GM12878 (cell line): ENCODE measurements around the gene GRIPAP1. TPM values are rescaled to one million over a fixed set of nuclear protein-coding genes. Genes with fewer than 3 reads are reported as not detected.

Source experiments
- BCL11A ChIP-seq: IDR thresholded peaks from 2 replicates; pipeline ENCODE4 v1.6.1; 2011; ENCODE audit warnings: low read depth, low read length
- KDM1A ChIP-seq: fragments of 200-600 bp; sonication (generic); IDR thresholded peaks from 2 replicates; pipeline ENCODE4 v1.6.1; 2016; ENCODE audit warnings: borderline replicate concordance
- NR2C1 ChIP-seq: fragments of 450-650 bp; IDR thresholded peaks from 2 replicates; pipeline ENCODE4 v1.6.1; 2017; ENCODE audit warnings: antibody characterized with exemption, mild to moderate bottlenecking, moderate library complexity
- PAX5 ChIP-seq: IDR thresholded peaks from 2 replicates; pipeline ENCODE4 v1.6.1; 2011; ENCODE audit warnings: low read depth, low read length, borderline replicate concordance
- PML ChIP-seq: IDR thresholded peaks from 2 replicates; pipeline ENCODE4 v1.6.1; 2012; ENCODE audit warnings: low read length, inconsistent platforms
- RBBP5 ChIP-seq: fragments of 200-600 bp; sonication (generic); conservative IDR thresholded peaks from 2 replicates; pipeline ENCODE4 v1.6.1; 2016
- RCOR1 ChIP-seq: conservative IDR thresholded peaks from 2 replicates; pipeline ENCODE4 v1.6.1; 2012; ENCODE audit warnings: low read depth, low read length, improper control_type of control experiment
- SIN3A ChIP-seq: IDR thresholded peaks from 2 replicates; pipeline ENCODE4 v1.6.1; 2012; ENCODE audit warnings: low read depth, low read length, improper control_type of control experiment
- SUPT20H ChIP-seq: IDR thresholded peaks from 2 replicates; pipeline ENCODE4 v1.6.1; 2011; ENCODE audit warnings: low read depth, mild to moderate bottlenecking, low read length, moderate library complexity, borderline replicate concordance; ENCODE audit not compliant: control insufficient read depth
- WRNIP1 ChIP-seq: IDR thresholded peaks from 2 replicates; pipeline ENCODE4 v1.6.1; 2011; ENCODE audit warnings: low read depth, low read length, improper control_type of control experiment, borderline replicate concordance
- polyA plus RNA-seq, 11 experiments: library from polyadenylated mRNA; depleted of rRNA in 4 of 11; unstranded in 6 of 11; stranded (reverse) in 5 of 11; fragments of >200 nt; fragmentation: Nextera tagmentation in 4 of 11; fragmentation: Illumina TruSeq in 1 of 11; extraction: Ambion mirVana in 4 of 11; extraction: Trizol in 1 of 11; gene quantifications; 1 replicate in 1 of 11; 2 replicates in 10 of 11; pipeline versions ENCODE4 v1.2.1 to v1.2.3, GENCODE V29; 2011 to 2016; ENCODE audit warnings: inconsistent platforms in 2 of 11, missing spikeins in 2 of 11, low read depth in 1 of 11
- total RNA-seq, 4 experiments: library from RNA; depleted of rRNA in 3 of 4; stranded (reverse); fragments of >200 nt in 3 of 4; fragmentation: Illumina TruSeq in 1 of 4; extraction: Trizol in 1 of 4; gene quantifications; 2 replicates each; pipeline versions ENCODE4 v1.2.1 to v1.2.3, GENCODE V29; 2013 to 2021
- TF ChIP-seq, protein P1 (sequence below): fragments of 450-650 bp; IDR thresholded peaks from 2 replicates; pipeline ENCODE4 v1.6.1; 2016; ENCODE audit warnings: mild to moderate bottlenecking, moderate library complexity, borderline replicate concordance
- TF ChIP-seq, protein P2 (sequence below): fragments of 450-650 bp; IDR thresholded peaks from 2 replicates; pipeline ENCODE4 v1.6.1; 2014; ENCODE audit warnings: mild to moderate bottlenecking
- TF ChIP-seq, protein P3 (sequence below): fragments of 450-650 bp; IDR thresholded peaks from 2 replicates; pipeline ENCODE4 v1.6.1; 2017; ENCODE audit warnings: mild to moderate bottlenecking
- TF ChIP-seq, protein P4 (sequence below): IDR thresholded peaks from 2 replicates; pipeline ENCODE4 v1.6.1; 2012; ENCODE audit warnings: low read depth, low read length, improper control_type of control experiment
- TF ChIP-seq, protein P5 (sequence below): IDR thresholded peaks from 2 replicates; pipeline ENCODE4 v1.6.1; 2012; ENCODE audit warnings: improper control_type of control experiment, low read depth, low read length; ENCODE audit not compliant: insufficient replicate concordance

The GRIPAP1 gene
- total and polyA plus RNA-seq, 10 of the 15 experiments (the other 5 are each of a cell fraction or from before 2014, with no cell fraction given): 4.2 to 44.7 (median 25.8) TPM

DNA sequence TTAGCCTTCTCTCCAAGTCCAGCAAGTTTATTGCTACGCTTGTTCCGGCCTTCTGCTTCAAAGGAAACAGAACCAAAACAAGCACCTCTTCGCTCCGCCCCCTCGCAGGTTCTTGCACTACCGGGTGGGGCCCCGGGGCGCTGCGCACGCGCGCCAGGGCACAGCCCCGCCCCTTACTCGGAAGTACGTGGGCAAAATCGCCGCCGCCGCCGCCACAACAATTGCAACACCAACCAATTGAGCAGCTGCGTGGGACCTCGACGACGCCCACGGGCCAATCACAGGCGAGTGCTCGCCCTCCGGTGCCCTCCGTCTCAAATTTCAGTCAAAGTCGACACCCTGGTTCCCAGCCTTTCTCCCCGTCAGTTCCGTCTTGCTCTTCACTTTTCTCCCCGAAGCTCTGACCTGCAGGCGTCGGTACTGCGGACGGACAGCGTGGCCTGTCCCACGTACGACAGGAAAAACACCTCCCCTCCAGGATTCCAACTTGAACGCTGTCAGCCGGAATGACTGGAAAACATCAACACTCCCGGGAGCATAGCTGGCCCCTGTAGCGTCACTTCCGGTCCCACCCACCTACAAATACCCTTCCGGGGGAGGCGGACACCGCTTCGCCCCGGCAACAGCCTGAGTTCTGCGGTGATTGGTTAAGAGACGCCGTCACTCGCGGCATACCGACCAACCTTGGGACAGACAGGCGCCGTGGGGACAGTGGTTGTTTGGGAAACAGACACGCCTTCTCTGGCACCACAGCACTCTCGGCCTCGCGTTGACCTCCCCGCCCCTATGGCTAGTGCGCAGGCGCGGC, 44.0 kb downstream of the GRIPAP1 start (continued):
- TF ChIP-seq, protein P1, sequence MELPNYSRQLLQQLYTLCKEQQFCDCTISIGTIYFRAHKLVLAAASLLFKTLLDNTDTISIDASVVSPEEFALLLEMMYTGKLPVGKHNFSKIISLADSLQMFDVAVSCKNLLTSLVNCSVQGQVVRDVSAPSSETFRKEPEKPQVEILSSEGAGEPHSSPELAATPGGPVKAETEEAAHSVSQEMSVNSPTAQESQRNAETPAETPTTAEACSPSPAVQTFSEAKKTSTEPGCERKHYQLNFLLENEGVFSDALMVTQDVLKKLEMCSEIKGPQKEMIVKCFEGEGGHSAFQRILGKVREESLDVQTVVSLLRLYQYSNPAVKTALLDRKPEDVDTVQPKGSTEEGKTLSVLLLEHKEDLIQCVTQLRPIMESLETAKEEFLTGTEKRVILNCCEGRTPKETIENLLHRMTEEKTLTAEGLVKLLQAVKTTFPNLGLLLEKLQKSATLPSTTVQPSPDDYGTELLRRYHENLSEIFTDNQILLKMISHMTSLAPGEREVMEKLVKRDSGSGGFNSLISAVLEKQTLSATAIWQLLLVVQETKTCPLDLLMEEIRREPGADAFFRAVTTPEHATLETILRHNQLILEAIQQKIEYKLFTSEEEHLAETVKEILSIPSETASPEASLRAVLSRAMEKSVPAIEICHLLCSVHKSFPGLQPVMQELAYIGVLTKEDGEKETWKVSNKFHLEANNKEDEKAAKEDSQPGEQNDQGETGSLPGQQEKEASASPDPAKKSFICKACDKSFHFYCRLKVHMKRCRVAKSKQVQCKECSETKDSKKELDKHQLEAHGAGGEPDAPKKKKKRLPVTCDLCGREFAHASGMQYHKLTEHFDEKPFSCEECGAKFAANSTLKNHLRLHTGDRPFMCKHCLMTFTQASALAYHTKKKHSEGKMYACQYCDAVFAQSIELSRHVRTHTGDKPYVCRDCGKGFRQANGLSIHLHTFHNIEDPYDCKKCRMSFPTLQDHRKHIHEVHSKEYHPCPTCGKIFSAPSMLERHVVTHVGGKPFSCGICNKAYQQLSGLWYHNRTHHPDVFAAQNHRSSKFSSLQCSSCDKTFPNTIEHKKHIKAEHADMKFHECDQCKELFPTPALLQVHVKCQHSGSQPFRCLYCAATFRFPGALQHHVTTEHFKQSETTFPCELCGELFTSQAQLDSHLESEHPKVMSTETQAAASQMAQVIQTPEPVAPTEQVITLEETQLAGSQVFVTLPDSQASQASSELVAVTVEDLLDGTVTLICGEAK: peak; percentile 93
- TF ChIP-seq NR2C1: peak; percentile 88
- TF ChIP-seq PAX5: 0 out of 2 replicates have a peak, but pooled peaks have one; percentile 25
- TF ChIP-seq, protein P2, sequence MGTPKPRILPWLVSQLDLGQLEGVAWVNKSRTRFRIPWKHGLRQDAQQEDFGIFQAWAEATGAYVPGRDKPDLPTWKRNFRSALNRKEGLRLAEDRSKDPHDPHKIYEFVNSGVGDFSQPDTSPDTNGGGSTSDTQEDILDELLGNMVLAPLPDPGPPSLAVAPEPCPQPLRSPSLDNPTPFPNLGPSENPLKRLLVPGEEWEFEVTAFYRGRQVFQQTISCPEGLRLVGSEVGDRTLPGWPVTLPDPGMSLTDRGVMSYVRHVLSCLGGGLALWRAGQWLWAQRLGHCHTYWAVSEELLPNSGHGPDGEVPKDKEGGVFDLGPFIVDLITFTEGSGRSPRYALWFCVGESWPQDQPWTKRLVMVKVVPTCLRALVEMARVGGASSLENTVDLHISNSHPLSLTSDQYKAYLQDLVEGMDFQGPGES: 0 out of 2 replicates have a peak, but pooled peaks have one; percentile 39
- TF ChIP-seq, protein P3, sequence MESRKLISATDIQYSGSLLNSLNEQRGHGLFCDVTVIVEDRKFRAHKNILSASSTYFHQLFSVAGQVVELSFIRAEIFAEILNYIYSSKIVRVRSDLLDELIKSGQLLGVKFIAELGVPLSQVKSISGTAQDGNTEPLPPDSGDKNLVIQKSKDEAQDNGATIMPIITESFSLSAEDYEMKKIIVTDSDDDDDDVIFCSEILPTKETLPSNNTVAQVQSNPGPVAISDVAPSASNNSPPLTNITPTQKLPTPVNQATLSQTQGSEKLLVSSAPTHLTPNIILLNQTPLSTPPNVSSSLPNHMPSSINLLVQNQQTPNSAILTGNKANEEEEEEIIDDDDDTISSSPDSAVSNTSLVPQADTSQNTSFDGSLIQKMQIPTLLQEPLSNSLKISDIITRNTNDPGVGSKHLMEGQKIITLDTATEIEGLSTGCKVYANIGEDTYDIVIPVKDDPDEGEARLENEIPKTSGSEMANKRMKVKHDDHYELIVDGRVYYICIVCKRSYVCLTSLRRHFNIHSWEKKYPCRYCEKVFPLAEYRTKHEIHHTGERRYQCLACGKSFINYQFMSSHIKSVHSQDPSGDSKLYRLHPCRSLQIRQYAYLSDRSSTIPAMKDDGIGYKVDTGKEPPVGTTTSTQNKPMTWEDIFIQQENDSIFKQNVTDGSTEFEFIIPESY: no peak
- no peak for TF ChIP-seq KDM1A
- TF ChIP-seq BCL11A: no peak
- no peak for TF ChIP-seq WRNIP1
- TF ChIP-seq, protein P4, sequence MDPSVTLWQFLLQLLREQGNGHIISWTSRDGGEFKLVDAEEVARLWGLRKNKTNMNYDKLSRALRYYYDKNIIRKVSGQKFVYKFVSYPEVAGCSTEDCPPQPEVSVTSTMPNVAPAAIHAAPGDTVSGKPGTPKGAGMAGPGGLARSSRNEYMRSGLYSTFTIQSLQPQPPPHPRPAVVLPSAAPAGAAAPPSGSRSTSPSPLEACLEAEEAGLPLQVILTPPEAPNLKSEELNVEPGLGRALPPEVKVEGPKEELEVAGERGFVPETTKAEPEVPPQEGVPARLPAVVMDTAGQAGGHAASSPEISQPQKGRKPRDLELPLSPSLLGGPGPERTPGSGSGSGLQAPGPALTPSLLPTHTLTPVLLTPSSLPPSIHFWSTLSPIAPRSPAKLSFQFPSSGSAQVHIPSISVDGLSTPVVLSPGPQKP: peak; percentile 73
- TF ChIP-seq PML: peak; percentile 57; the same call in 1 of the 2 replicates
- TF ChIP-seq RBBP5: no peak
- TF ChIP-seq, protein P5, sequence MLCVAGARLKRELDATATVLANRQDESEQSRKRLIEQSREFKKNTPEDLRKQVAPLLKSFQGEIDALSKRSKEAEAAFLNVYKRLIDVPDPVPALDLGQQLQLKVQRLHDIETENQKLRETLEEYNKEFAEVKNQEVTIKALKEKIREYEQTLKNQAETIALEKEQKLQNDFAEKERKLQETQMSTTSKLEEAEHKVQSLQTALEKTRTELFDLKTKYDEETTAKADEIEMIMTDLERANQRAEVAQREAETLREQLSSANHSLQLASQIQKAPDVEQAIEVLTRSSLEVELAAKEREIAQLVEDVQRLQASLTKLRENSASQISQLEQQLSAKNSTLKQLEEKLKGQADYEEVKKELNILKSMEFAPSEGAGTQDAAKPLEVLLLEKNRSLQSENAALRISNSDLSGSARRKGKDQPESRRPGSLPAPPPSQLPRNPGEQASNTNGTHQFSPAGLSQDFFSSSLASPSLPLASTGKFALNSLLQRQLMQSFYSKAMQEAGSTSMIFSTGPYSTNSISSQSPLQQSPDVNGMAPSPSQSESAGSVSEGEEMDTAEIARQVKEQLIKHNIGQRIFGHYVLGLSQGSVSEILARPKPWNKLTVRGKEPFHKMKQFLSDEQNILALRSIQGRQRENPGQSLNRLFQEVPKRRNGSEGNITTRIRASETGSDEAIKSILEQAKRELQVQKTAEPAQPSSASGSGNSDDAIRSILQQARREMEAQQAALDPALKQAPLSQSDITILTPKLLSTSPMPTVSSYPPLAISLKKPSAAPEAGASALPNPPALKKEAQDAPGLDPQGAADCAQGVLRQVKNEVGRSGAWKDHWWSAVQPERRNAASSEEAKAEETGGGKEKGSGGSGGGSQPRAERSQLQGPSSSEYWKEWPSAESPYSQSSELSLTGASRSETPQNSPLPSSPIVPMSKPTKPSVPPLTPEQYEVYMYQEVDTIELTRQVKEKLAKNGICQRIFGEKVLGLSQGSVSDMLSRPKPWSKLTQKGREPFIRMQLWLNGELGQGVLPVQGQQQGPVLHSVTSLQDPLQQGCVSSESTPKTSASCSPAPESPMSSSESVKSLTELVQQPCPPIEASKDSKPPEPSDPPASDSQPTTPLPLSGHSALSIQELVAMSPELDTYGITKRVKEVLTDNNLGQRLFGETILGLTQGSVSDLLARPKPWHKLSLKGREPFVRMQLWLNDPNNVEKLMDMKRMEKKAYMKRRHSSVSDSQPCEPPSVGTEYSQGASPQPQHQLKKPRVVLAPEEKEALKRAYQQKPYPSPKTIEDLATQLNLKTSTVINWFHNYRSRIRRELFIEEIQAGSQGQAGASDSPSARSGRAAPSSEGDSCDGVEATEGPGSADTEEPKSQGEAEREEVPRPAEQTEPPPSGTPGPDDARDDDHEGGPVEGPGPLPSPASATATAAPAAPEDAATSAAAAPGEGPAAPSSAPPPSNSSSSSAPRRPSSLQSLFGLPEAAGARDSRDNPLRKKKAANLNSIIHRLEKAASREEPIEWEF: no peak
- no peak for TF ChIP-seq RCOR1
- peak; percentile 61; the same call in 1 of the 2 replicates for TF ChIP-seq SIN3A
- TF ChIP-seq SUPT20H: no peak
